HEK293 (cell line): Measurements from ENCODE around the gene CCDC63.

ENCODE experiments used
- CTCF ChIP-seq: fragments of 450-650 bp; formaldehyde crosslinking; IDR thresholded peaks from 2 replicates; pipeline ENCODE4 v1.5.1; 2016; ENCODE audit warnings: missing biosample characterization, missing genetic modification characterization
- ZBTB10 ChIP-seq: fragments of 450-650 bp; formaldehyde crosslinking; IDR thresholded peaks from 2 replicates; pipeline ENCODE4 v1.5.1; 2016; ENCODE audit warnings: missing biosample characterization, missing genetic modification characterization
- ZNF155 ChIP-seq: fragments of 450-650 bp; formaldehyde crosslinking; IDR thresholded peaks from 2 replicates; pipeline ENCODE4 v1.5.1; 2016; ENCODE audit warnings: missing biosample characterization, missing genetic modification characterization
- ZNF2 ChIP-seq: fragments of 450-650 bp; formaldehyde crosslinking; IDR thresholded peaks from 2 replicates; pipeline ENCODE4 v1.5.1; 2016; ENCODE audit warnings: missing biosample characterization, missing genetic modification characterization
- TF ChIP-seq, protein P1 (sequence below): fragments of 450-650 bp; formaldehyde crosslinking; IDR thresholded peaks from 2 replicates; pipeline ENCODE4 v1.5.1; 2016; ENCODE audit warnings: missing biosample characterization, missing genetic modification characterization
- TF ChIP-seq, protein P2 (sequence below): fragments of 450-650 bp; IDR thresholded peaks from 2 replicates; pipeline ENCODE4 v1.5.1; 2018; ENCODE audit warnings: missing biosample characterization, mild to moderate bottlenecking, missing genetic modification characterization

- no peak for TF ChIP-seq ZNF2 (tag by site-specific recombination)
- no peak for TF ChIP-seq ZBTB10 (tag by site-specific recombination)
- no peak for TF ChIP-seq CTCF
- TF ChIP-seq, protein P1, sequence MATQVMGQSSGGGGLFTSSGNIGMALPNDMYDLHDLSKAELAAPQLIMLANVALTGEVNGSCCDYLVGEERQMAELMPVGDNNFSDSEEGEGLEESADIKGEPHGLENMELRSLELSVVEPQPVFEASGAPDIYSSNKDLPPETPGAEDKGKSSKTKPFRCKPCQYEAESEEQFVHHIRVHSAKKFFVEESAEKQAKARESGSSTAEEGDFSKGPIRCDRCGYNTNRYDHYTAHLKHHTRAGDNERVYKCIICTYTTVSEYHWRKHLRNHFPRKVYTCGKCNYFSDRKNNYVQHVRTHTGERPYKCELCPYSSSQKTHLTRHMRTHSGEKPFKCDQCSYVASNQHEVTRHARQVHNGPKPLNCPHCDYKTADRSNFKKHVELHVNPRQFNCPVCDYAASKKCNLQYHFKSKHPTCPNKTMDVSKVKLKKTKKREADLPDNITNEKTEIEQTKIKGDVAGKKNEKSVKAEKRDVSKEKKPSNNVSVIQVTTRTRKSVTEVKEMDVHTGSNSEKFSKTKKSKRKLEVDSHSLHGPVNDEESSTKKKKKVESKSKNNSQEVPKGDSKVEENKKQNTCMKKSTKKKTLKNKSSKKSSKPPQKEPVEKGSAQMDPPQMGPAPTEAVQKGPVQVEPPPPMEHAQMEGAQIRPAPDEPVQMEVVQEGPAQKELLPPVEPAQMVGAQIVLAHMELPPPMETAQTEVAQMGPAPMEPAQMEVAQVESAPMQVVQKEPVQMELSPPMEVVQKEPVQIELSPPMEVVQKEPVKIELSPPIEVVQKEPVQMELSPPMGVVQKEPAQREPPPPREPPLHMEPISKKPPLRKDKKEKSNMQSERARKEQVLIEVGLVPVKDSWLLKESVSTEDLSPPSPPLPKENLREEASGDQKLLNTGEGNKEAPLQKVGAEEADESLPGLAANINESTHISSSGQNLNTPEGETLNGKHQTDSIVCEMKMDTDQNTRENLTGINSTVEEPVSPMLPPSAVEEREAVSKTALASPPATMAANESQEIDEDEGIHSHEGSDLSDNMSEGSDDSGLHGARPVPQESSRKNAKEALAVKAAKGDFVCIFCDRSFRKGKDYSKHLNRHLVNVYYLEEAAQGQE, result no peak
- no peak for TF ChIP-seq ZNF155 (tag by site-specific recombination)
- TF ChIP-seq, protein P2, sequence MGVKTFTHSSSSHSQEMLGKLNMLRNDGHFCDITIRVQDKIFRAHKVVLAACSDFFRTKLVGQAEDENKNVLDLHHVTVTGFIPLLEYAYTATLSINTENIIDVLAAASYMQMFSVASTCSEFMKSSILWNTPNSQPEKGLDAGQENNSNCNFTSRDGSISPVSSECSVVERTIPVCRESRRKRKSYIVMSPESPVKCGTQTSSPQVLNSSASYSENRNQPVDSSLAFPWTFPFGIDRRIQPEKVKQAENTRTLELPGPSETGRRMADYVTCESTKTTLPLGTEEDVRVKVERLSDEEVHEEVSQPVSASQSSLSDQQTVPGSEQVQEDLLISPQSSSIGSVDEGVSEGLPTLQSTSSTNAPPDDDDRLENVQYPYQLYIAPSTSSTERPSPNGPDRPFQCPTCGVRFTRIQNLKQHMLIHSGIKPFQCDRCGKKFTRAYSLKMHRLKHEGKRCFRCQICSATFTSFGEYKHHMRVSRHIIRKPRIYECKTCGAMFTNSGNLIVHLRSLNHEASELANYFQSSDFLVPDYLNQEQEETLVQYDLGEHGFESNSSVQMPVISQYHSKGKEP (tag by site-specific recombination), result no peak
These were observed 54.6 kb downstream of the CCDC63 start for GRCh38 chr12:110901401-110901800.
